ENCODE measurements around the gene SPECC1L.

SPECC1L gene

GRCh38 chr22:24392218-24392931, 121.7 kb downstream of the SPECC1L start:
- Histone ChIP-seq H3K4me3 (ENCODE audit: low read depth in 1 of 2, low read length in 2 of 2) (no peak overlapping the region), H3K4me1 (ENCODE audit: control insufficient read depth in 1 of 2, insufficient read depth in 2 of 2, low read length in 2 of 2) (peaks cover 0 to 22% of the 10 kb centered on the region in 2 donors), H3K27me3 (ENCODE audit: low read depth, low read length) (no peaks in the 10 kb centered on the region), H3K36me3 (ENCODE audit: control insufficient read depth in 1 of 2, insufficient read depth in 2 of 2, low read length in 2 of 2) (peaks cover 0 to 17% of the 10 kb centered on the region in 2 donors), H3K9me3 (ENCODE audit: control insufficient read depth in 1 of 2, low read length in 2 of 2) (no peaks in the 10 kb centered on the region), H3K27ac (ENCODE audit: low read length) (no peak overlapping the region)

DNA sequence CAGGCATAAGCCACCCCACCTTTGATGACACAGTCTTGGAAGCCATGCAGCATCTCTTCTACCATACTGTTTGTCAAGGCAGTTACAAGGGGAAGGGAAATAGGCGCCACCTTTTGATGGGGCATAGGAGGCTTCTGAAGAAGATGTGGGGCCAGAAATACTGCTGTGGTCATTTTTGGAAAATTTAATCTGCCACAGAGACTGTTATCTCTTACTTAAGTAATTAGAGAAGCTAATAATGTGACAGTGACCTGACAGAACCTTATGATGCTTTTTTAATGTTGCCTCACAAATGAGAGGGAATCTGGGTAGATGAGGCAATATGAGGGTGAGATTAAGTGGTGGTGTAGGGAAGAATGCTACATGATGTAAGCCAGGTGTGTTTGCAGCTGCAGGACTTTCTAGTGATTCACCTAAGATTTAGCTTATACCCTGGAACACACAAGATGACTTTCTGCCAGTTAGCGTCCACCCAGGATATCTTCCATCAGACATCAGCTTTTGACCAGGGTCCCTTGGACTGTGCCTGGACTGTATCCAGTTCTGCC, 122.5 kb downstream of the SPECC1L start:
- Histone ChIP-seq H3K4me1 (ENCODE audit: control insufficient read depth in 1 of 2, insufficient read depth in 2 of 2, low read length in 2 of 2) (peaks cover 0 to 22% of the 10 kb centered on the region in 2 donors), H3K4me3 (ENCODE audit: low read depth in 1 of 2, low read length in 2 of 2) (no peak overlapping the region), H3K27me3 (ENCODE audit: low read depth, low read length) (no peaks in the 10 kb centered on the region), H3K9me3 (ENCODE audit: control insufficient read depth in 1 of 2, low read length in 2 of 2) (no peaks in the 10 kb centered on the region), H3K36me3 (ENCODE audit: control insufficient read depth in 1 of 2, insufficient read depth in 2 of 2, low read length in 2 of 2) (peaks cover 0 to 17% of the 10 kb centered on the region in 2 donors), H3K27ac (ENCODE audit: low read length) (no peak overlapping the region)

GRCh38 chr22:24393848-24394247, 123.2 kb downstream of the SPECC1L start:
- Histone ChIP-seq H3K4me1 (ENCODE audit: control insufficient read depth in 1 of 2, insufficient read depth in 2 of 2, low read length in 2 of 2) (peaks cover 0 to 22% of the 10 kb centered on the region in 2 donors), H3K4me3 (ENCODE audit: low read depth in 1 of 2, low read length in 2 of 2) (no peak overlapping the region), H3K36me3 (ENCODE audit: control insufficient read depth in 1 of 2, insufficient read depth in 2 of 2, low read length in 2 of 2) (peaks cover 5 to 25% of the 10 kb centered on the region in 2 donors), H3K27me3 (ENCODE audit: low read depth, low read length) (no peaks in the 10 kb centered on the region), H3K9me3 (ENCODE audit: control insufficient read depth in 1 of 2, low read length in 2 of 2) (no peaks in the 10 kb centered on the region), H3K27ac (ENCODE audit: low read length) (no peak overlapping the region)

DNA sequence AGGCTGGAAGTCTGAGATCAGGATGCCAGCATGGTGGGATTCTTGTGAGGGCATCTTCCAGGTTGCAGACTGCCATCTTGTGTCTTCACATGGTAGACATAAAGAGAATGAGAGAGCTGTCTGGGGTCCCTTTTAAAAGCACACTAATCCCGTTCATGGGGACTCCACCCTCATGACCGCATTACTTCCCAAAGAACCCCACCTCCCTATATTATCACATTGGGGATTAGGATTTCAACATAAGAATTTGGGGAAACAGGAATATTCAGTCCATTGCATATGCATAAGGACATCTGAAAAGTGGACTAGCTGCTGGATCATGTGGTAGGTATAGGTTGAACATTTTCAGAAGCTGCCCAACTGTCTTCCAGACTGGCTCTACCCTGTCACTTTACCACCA, 123.6 kb downstream of the SPECC1L start:
- H3K27ac ChIP-seq (ENCODE audit: low read length): no peak overlapping the region
- H3K9me3 ChIP-seq (ENCODE audit: control insufficient read depth in 1 of 2, low read length in 2 of 2): no peaks in the 10 kb centered on the region
- no peak overlapping the region for H3K4me3 ChIP-seq (ENCODE audit: low read depth in 1 of 2, low read length in 2 of 2)
- H3K4me1 ChIP-seq (ENCODE audit: control insufficient read depth in 1 of 2, insufficient read depth in 2 of 2, low read length in 2 of 2): peaks cover 0 to 22% of the 10 kb centered on the region in 2 donors
- H3K36me3 ChIP-seq (ENCODE audit: control insufficient read depth in 1 of 2, insufficient read depth in 2 of 2, low read length in 2 of 2): peaks cover 7 to 25% of the 10 kb centered on the region in 2 donors
- no peaks in the 10 kb centered on the region for H3K27me3 ChIP-seq (ENCODE audit: low read depth, low read length)

- Histone ChIP-seq H3K27me3 (ENCODE audit: low read depth, low read length) (no peaks in the 10 kb centered on the region), H3K27ac (ENCODE audit: low read length) (no peak overlapping the region), H3K36me3 (ENCODE audit: control insufficient read depth in 1 of 2, insufficient read depth in 2 of 2, low read length in 2 of 2) (peaks cover 7 to 29% of the 10 kb centered on the region in 2 donors), H3K9me3 (ENCODE audit: control insufficient read depth in 1 of 2, low read length in 2 of 2) (no peaks in the 10 kb centered on the region), H3K4me3 (ENCODE audit: low read depth in 1 of 2, low read length in 2 of 2) (no peak overlapping the region), H3K4me1 (ENCODE audit: control insufficient read depth in 1 of 2, insufficient read depth in 2 of 2, low read length in 2 of 2) (peaks cover 20 to 24% of the 10 kb centered on the region in 2 donors)
Measured at GRCh38 chr22:24398409-24398808, 127.8 kb downstream of the SPECC1L start.

GRCh38 chr22:24400034-24400725, 129.5 kb downstream of the SPECC1L start:
- no peak overlapping the region for H3K27ac ChIP-seq (ENCODE audit: low read length)
- peaks cover 7 to 36% of the 10 kb centered on the region in 2 donors for H3K36me3 ChIP-seq (ENCODE audit: control insufficient read depth in 1 of 2, insufficient read depth in 2 of 2, low read length in 2 of 2)
- no peaks in the 10 kb centered on the region for H3K27me3 ChIP-seq (ENCODE audit: low read depth, low read length)
- H3K4me1 ChIP-seq (ENCODE audit: control insufficient read depth in 1 of 2, insufficient read depth in 2 of 2, low read length in 2 of 2): peaks cover 24 to 29% of the 10 kb centered on the region in 2 donors
- no peaks in the 10 kb centered on the region for H3K9me3 ChIP-seq (ENCODE audit: control insufficient read depth in 1 of 2, low read length in 2 of 2)
- H3K4me3 ChIP-seq (ENCODE audit: low read depth in 1 of 2, low read length in 2 of 2): no peak overlapping the region

- Histone ChIP-seq H3K27ac (ENCODE audit: low read length) (peak overlapping the region; percentile 28), H3K36me3 (ENCODE audit: control insufficient read depth in 1 of 2, insufficient read depth in 2 of 2, low read length in 2 of 2) (peaks cover 7 to 32% of the 10 kb centered on the region in 2 donors), H3K4me1 (ENCODE audit: control insufficient read depth in 1 of 2, insufficient read depth in 2 of 2, low read length in 2 of 2) (peaks cover 24 to 29% of the 10 kb centered on the region in 2 donors), H3K4me3 (ENCODE audit: low read depth in 1 of 2, low read length in 2 of 2) (peak overlapping the region in 1 of 2 donors; percentile 8), H3K27me3 (ENCODE audit: low read depth, low read length) (no peaks in the 10 kb centered on the region), H3K9me3 (ENCODE audit: control insufficient read depth in 1 of 2, low read length in 2 of 2) (no peaks in the 10 kb centered on the region)
Measured at GRCh38 chr22:24400726-24401596, 130.3 kb downstream of the SPECC1L start.

DNA sequence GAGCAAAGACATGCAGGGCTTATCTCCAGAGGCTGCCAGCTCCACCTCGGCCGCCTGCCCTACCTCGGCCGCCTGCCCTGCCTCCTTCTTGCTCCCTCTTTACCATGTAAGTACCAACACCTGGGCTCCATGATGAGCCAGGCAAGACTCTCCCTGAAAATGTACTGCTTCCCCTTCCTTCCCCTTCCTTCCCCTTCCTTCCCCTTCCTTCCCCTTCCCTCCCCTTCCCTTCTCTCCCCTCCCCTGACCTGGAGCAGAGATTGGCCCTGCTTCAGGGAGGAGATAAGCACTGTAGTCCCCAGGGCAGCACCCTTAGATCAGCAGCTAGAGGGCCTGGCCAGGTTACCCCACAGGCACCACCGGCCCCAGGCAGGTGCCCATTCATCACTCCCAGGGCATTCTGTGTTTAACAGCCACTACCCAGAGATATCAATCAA, 131.3 kb downstream of the SPECC1L start:
- Histone ChIP-seq H3K4me1 (ENCODE audit: control insufficient read depth in 1 of 2, insufficient read depth in 2 of 2, low read length in 2 of 2) (peaks cover 24 to 29% of the 10 kb centered on the region in 2 donors), H3K9me3 (ENCODE audit: control insufficient read depth in 1 of 2, low read length in 2 of 2) (no peaks in the 10 kb centered on the region), H3K36me3 (ENCODE audit: control insufficient read depth in 1 of 2, insufficient read depth in 2 of 2, low read length in 2 of 2) (peaks cover 7 to 22% of the 10 kb centered on the region in 2 donors), H3K27ac (ENCODE audit: low read length) (peak overlapping the region; percentile 52), H3K4me3 (ENCODE audit: low read depth in 1 of 2, low read length in 2 of 2) (peak overlapping the region in 1 of 2 donors; percentile 23), H3K27me3 (ENCODE audit: low read depth, low read length) (no peaks in the 10 kb centered on the region)

DNA sequence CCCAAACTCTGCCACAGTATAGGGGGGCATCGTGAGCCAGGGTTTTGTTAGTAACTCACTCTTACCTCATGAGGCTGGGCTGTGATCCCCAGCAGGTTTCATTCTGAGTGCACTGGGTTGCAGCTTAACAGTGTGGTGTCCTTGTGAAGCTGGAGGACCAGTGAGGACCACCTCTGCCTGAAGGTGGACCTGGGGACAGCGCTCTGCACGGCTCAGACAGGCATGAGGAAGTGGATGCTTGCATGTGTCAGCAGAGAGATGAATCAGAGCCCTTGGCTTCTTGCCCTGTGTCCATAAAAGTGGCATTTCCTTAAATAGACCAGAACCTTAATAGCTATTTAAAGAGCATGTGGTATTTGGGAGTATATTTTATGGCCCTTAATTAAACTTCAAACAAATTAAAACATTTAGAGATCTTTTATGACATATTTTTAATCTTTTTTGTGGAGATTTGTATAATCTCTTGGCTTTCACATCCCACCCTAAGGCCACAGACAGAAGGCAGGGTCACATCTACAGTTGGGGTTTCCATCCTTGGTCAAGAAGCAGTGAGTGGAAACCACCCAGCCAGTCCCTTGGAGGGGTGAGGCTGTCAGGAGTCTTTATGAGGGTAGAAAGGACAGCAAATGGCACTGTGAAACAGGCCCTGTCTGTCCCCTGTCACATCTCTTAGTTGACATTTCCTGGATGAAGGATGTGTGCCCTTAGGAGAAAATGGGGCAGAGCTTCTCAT, 132.0 kb downstream of the SPECC1L start:
- Histone ChIP-seq H3K27ac (ENCODE audit: low read length) (peak overlapping the region; percentile 52), H3K4me1 (ENCODE audit: control insufficient read depth in 1 of 2, insufficient read depth in 2 of 2, low read length in 2 of 2) (peaks cover 24 to 29% of the 10 kb centered on the region in 2 donors), H3K9me3 (ENCODE audit: control insufficient read depth in 1 of 2, low read length in 2 of 2) (no peaks in the 10 kb centered on the region), H3K36me3 (ENCODE audit: control insufficient read depth in 1 of 2, insufficient read depth in 2 of 2, low read length in 2 of 2) (peaks cover 7 to 19% of the 10 kb centered on the region in 2 donors), H3K27me3 (ENCODE audit: low read depth, low read length) (no peaks in the 10 kb centered on the region), H3K4me3 (ENCODE audit: low read depth in 1 of 2, low read length in 2 of 2) (peak overlapping the region in 1 of 2 donors; percentile 23)

GRCh38 chr22:24403346-24403745, 132.7 kb downstream of the SPECC1L start:
- Histone ChIP-seq H3K36me3 (ENCODE audit: control insufficient read depth in 1 of 2, insufficient read depth in 2 of 2, low read length in 2 of 2) (peaks cover 7 to 16% of the 10 kb centered on the region in 2 donors), H3K4me3 (ENCODE audit: low read depth in 1 of 2, low read length in 2 of 2) (no peak overlapping the region), H3K27me3 (ENCODE audit: low read depth, low read length) (no peaks in the 10 kb centered on the region), H3K27ac (ENCODE audit: low read length) (no peak overlapping the region), H3K4me1 (ENCODE audit: control insufficient read depth in 1 of 2, insufficient read depth in 2 of 2, low read length in 2 of 2) (peaks cover 24 to 29% of the 10 kb centered on the region in 2 donors), H3K9me3 (ENCODE audit: control insufficient read depth in 1 of 2, low read length in 2 of 2) (no peaks in the 10 kb centered on the region)

Data from muscle layer of duodenum (tissue), 2 donors.